Upper lobe of left lung (tissue), 4 donors: ENCODE measurements around the gene IL36B.

Experiments used
- EP300 ChIP-seq, 4 donors: sonication (generic); formaldehyde crosslinking; IDR thresholded peaks; one replicate each; pipeline ENCODE4 v1.5.1; 2017; ENCODE audit warnings: antibody characterized with exemption in 4 of 4, control low read depth in 2 of 4
- POLR2A ChIP-seq, 4 donors: fragments of 450-650 bp; IDR thresholded peaks; one replicate each; pipeline ENCODE4 v1.5.1; 2016 to 2017; ENCODE audit warnings: antibody characterized with exemption in 4 of 4, mild to moderate bottlenecking in 2 of 4
- POLR2AphosphoS5 ChIP-seq, 2 donors: sonication (generic); formaldehyde crosslinking; IDR thresholded peaks; one replicate each; pipeline ENCODE4 v1.5.1; 2017; ENCODE audit warnings: antibody characterized with exemption in 2 of 2
- TF ChIP-seq, protein P1 (sequence below), 6 experiments: fragments of 450-650 bp in 4 of 6; fragments of 200-600 bp in 2 of 6; sonication (generic) in 2 of 6; IDR thresholded peaks; one replicate each; pipeline ENCODE4 v1.5.1; 2016 to 2019; ENCODE audit warnings: antibody characterized with exemption in 6 of 6

DNA sequence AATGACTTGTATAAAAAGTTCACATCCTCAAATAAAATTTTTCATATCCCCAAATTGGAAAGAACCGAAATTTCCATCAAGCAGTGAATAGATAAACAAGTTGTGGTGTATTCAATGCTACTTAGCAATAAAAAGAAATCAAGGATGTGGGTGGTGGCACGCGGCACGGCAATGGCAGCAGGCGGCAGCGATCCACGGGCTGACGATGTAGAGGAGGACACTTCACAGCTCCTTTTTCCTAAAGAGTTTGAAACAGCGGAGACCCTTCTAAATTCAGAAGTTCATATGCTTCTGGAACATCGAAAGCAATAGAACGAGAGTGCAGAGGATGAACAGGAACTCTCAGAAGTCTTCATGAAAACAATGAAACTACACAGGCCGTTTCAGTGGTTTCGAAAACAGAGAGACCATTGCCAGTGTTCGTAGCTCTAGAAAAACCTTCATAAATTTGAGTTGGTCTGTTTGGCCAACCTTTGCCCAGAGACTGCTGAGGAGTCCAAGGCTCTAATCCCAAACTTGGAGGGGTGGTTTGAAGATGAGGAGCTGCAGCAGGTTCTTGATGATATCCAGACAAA is 57.2 kb downstream of the IL36B start:
- TF ChIP-seq, protein P1, sequence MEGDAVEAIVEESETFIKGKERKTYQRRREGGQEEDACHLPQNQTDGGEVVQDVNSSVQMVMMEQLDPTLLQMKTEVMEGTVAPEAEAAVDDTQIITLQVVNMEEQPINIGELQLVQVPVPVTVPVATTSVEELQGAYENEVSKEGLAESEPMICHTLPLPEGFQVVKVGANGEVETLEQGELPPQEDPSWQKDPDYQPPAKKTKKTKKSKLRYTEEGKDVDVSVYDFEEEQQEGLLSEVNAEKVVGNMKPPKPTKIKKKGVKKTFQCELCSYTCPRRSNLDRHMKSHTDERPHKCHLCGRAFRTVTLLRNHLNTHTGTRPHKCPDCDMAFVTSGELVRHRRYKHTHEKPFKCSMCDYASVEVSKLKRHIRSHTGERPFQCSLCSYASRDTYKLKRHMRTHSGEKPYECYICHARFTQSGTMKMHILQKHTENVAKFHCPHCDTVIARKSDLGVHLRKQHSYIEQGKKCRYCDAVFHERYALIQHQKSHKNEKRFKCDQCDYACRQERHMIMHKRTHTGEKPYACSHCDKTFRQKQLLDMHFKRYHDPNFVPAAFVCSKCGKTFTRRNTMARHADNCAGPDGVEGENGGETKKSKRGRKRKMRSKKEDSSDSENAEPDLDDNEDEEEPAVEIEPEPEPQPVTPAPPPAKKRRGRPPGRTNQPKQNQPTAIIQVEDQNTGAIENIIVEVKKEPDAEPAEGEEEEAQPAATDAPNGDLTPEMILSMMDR (IDR thresholded peaks at IDR 0.05) = no peak
- no peak for TF ChIP-seq EP300 (IDR thresholded peaks at IDR 0.05)
- no peak for TF ChIP-seq POLR2A (IDR thresholded peaks at IDR 0.05)
- no peak for TF ChIP-seq POLR2AphosphoS5 (IDR thresholded peaks at IDR 0.05)
